GM23338 (cell line): Measurements from ENCODE around the gene INCA1. TPM values are rescaled to one million over a fixed set of nuclear protein-coding genes. Genes with fewer than 3 reads are reported as not detected.

Source experiments
- ATAC-seq: fragments of 200-7000 bp; cut with Tn5 transposase; 3 replicates; pipeline ENCODE4 v1.9.1; 2020
- DNase-seq: peaks from one replicate; pipeline ENCODE4 v3.0.0-alpha.2; 2015; ENCODE audit warnings: low spot score
- H2AFZ ChIP-seq: fragments of 200-600 bp; sonication (generic); 2 replicates; pipeline ENCODE4 v1.8.0; 2016; ENCODE audit warnings: antibody characterized with exemption, mild to moderate bottlenecking, moderate library complexity
- H3F3A ChIP-seq: fragments of 200-600 bp; sonication (generic); replicated peaks from 2 replicates; pipeline ENCODE4 v1.8.0; 2017; ENCODE audit warnings: antibody characterized with exemption, mixed run types, low read depth
- H3K27ac ChIP-seq: fragments of 200-600 bp; sonication (generic); 2 replicates; pipeline ENCODE4 v1.6.1; 2016; ENCODE audit warnings: low read depth
- H3K27me3 ChIP-seq: fragments of 200-600 bp; sonication (generic); 2 replicates; pipeline ENCODE4 v1.8.0; 2016; ENCODE audit warnings: mild to moderate bottlenecking, mixed run types, moderate library complexity; ENCODE audit not compliant: insufficient read depth
- H3K36me3 ChIP-seq: fragments of 200-600 bp; sonication (generic); 2 replicates; pipeline ENCODE4 v1.8.0; 2016; ENCODE audit warnings: mild to moderate bottlenecking; ENCODE audit not compliant: insufficient read depth
- H3K4me1 ChIP-seq: fragments of 200-600 bp; sonication (generic); 2 replicates; pipeline ENCODE4 v1.8.0; 2016; ENCODE audit warnings: mild to moderate bottlenecking, moderate library complexity; ENCODE audit not compliant: insufficient read depth
- H3K4me2 ChIP-seq: fragments of 200-600 bp; sonication (generic); 2 replicates; pipeline ENCODE4 v1.7.1; 2017; ENCODE audit warnings: mixed run types
- H3K4me3 ChIP-seq: fragments of 200-600 bp; sonication (generic); 2 replicates; pipeline ENCODE4 v1.6.1; 2016; ENCODE audit warnings: mixed run types
- H3K79me2 ChIP-seq: fragments of 200-600 bp; sonication (generic); replicated peaks from 2 replicates; pipeline ENCODE4 v1.8.0; 2017; ENCODE audit warnings: mild to moderate bottlenecking; ENCODE audit not compliant: insufficient read depth
- H3K9me2 ChIP-seq: fragments of 200-600 bp; sonication (generic); 2 replicates; pipeline ENCODE4 v1.8.0; 2017; ENCODE audit not compliant: insufficient read depth
- H4K20me1 ChIP-seq: fragments of 200-600 bp; sonication (generic); replicated peaks from 2 replicates; pipeline ENCODE4 v1.8.0; 2017; ENCODE audit warnings: mild to moderate bottlenecking; ENCODE audit not compliant: insufficient read depth
- H3K27ac Mint-ChIP-seq: 2 replicates; pipeline ENCODE4 v1.8.0; 2020; ENCODE audit warnings: inconsistent platforms, mild to moderate bottlenecking, moderate library complexity, mixed read lengths
- H3K27me3 Mint-ChIP-seq: 3 replicates; pipeline ENCODE4 v1.8.0; 2022; ENCODE audit warnings: low read depth, mild to moderate bottlenecking, moderate library complexity, mixed read lengths, inconsistent platforms; ENCODE audit not compliant: insufficient read depth, poor library complexity
- H3K36me3 Mint-ChIP-seq: 3 replicates; pipeline ENCODE4 v1.8.0; 2021; ENCODE audit warnings: low read depth, mild to moderate bottlenecking, inconsistent platforms, moderate library complexity, mixed read lengths
- H3K4me1 Mint-ChIP-seq: 3 replicates; pipeline ENCODE4 v1.8.0; 2020; ENCODE audit warnings: mild to moderate bottlenecking, inconsistent platforms, mixed read lengths
- H3K4me3 Mint-ChIP-seq: 3 replicates; pipeline ENCODE4 v1.8.0; 2021; ENCODE audit warnings: moderate library complexity, mild to moderate bottlenecking, inconsistent platforms, mixed read lengths
- H3K9me3 Mint-ChIP-seq: 3 replicates; pipeline ENCODE4 v1.8.0; 2020; ENCODE audit warnings: moderate library complexity, mild to moderate bottlenecking, inconsistent platforms, mixed read lengths
- POLR2AphosphoS5 ChIP-seq: IDR thresholded peaks from 2 replicates; pipeline ENCODE4 v1.6.1; 2016; ENCODE audit warnings: antibody characterized with exemption, low read depth
- ZNF114 ChIP-seq: fragments of 250-450 bp; sonication (Bioruptor Pico); IDR thresholded peaks from 2 replicates; pipeline ENCODE4 v1.5.0; 2020; ENCODE audit warnings: mild to moderate bottlenecking, moderate library complexity
- polyA plus RNA-seq: library from polyadenylated mRNA; unstranded; fragments of >200 nt; fragmentation: Nextera tagmentation; extraction: Ambion mirVana; gene quantifications from 2 replicates; pipeline ENCODE4 v1.2.1, GENCODE V29; 2016
- total RNA-seq: library from RNA; depleted of rRNA; stranded (reverse); fragments of >200 nt; shearing (Covaris generic); gene quantifications from 2 replicates; pipeline ENCODE4 v1.2.3, GENCODE V29; 2014
- TF ChIP-seq, protein P1 (sequence below), 2 experiments: fragments of 200-600 bp in 1 of 2; sonication (generic) in 1 of 2; conservative IDR thresholded peaks; 2 replicates each; pipeline versions ENCODE4 v1.5.1 to v1.6.1; 2016 to 2017; ENCODE audit warnings: antibody characterized with exemption in 2 of 2, low read depth in 2 of 2, mild to moderate bottlenecking in 2 of 2, moderate library complexity in 1 of 2
- TF ChIP-seq, protein P2 (sequence below): IDR thresholded peaks from one replicate; pipeline ENCODE4 v1.6.1; 2018; ENCODE audit warnings: antibody characterized with exemption; ENCODE audit not compliant: unreplicated experiment

The INCA1 gene
- total and polyA plus RNA-seq, 2 experiments from 2014 or later = 1.3 TPM; not detected in 1

DNA sequence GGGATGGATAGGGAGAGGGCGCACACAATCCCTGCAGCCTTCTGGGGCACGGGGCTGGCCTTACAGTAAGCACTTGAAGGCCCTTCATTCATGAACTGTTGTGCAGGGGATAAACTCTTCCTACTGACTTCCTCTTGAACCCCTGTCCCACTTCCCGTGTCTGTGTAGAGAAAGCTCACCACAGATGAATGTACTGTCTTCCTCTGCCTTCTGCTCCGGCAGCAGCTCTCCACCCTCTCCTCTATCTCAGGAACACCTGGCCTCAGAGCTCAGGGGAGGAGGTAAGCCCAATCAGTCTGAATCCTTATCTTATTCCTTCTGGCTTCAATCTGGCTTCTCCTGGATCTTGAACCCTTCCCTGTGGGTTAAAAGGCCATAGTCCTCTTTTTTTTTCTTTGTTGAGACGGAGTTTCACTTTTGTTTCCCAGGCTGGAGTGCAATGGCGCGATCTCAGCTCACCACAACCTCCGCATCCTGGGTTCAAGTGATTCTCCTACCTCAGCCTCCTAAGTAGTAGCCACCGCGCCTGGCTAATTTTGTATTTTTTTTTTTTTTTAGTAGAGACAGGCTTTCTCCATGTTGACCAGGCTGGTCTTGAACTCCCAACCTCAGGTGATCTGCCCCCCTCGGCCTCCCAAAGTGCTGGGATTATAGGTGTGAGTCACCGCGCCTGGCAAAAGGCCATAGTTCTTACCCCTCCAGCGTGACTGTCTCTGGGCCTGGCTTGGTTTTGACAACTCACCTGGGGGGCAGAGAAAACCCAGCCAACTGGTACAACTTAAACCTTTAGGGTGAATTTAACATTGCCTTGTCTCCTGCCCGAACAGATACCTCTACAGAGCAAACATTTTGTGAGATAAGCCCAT lies 45.1 kb upstream of the INCA1 start:
- no peaks in the 10 kb centered on the region for H3K79me2 ChIP-seq
- Mint-ChIP-seq H3K36me3 (no peaks in the 10 kb centered on the region), H3K4me3 (no peak overlapping the region), H3K27me3 (peaks cover 7% of the 10 kb centered on the region), H3K9me3 (no peaks in the 10 kb centered on the region; the same call in 1 of the 3 replicates), H3K4me1 (no peaks in the 10 kb centered on the region), H3K27ac (no peak overlapping the region)
- no peak for TF ChIP-seq ZNF114
- ATAC-seq (no peak), DNase-seq (no peak)
- no peak overlapping the region for H3K27ac ChIP-seq
- no peaks in the 10 kb centered on the region for H3K36me3 ChIP-seq
- H2AFZ ChIP-seq = no peak overlapping the region
- H3K27me3 ChIP-seq = no peaks in the 10 kb centered on the region
- no peaks in the 10 kb centered on the region for H3F3A ChIP-seq
- H3K4me2 ChIP-seq = no peak overlapping the region
- no peaks in the 10 kb centered on the region for H3K4me1 ChIP-seq
- H3K4me3 ChIP-seq = no peak overlapping the region
- no peaks in the 10 kb centered on the region for H3K9me2 ChIP-seq
- no peaks in the 10 kb centered on the region for H4K20me1 ChIP-seq

DNA sequence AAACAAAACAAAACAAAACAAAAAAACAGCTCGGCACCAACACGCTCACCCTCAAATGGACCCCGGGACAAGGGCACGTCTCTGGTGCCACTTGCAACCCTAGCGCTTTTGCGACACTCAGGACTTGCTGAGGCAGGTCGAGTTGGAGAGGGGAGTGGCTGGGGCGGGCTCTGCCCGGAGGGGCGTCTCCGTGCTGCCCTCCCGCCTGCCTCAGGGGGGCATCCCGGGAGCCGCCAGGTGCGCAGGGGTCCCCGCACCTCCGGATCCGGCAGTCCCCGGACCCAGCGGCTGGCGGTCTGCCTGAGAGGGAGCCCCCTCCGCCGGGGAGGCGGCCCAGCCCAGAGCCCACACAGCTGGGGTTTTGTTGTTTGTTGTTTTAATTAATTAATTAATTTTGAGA lies 38.0 kb upstream of the INCA1 start, which contains the start of gene SLC52A1:
SLC52A1 (minus strand) TSS at position 112 of the 400 bp plus-strand sequence. CDS start 820 bp downstream, outside the sequence.
- Mint-ChIP-seq H3K4me3 (peak within 1 kb of the TSS; percentile 51), H3K27ac (no peak within 1 kb of the TSS), H3K27me3 (peaks cover 19% of the 10 kb centered on the region), H3K36me3 (no peaks in the 10 kb centered on the region), H3K9me3 (no peaks in the 10 kb centered on the region), H3K4me1 (peaks cover 3% of the 10 kb centered on the region)
- peak; percentile 78 for ATAC-seq
- H3K9me2 ChIP-seq = no peaks in the 10 kb centered on the region
- 0 out of 2 replicates have a peak, but pooled peaks cover 5% of the 10 kb centered on the region for H3F3A ChIP-seq
- peak within 1 kb of the TSS; percentile 77 for H3K4me2 ChIP-seq
- H3K4me3 ChIP-seq = peak within 1 kb of the TSS; percentile 55
- H3K79me2 ChIP-seq = no peaks in the 10 kb centered on the region
- 0 out of 2 replicates have a peak, but pooled peaks have one; percentile 25 for TF ChIP-seq POLR2AphosphoS5
- TF ChIP-seq, protein P1, sequence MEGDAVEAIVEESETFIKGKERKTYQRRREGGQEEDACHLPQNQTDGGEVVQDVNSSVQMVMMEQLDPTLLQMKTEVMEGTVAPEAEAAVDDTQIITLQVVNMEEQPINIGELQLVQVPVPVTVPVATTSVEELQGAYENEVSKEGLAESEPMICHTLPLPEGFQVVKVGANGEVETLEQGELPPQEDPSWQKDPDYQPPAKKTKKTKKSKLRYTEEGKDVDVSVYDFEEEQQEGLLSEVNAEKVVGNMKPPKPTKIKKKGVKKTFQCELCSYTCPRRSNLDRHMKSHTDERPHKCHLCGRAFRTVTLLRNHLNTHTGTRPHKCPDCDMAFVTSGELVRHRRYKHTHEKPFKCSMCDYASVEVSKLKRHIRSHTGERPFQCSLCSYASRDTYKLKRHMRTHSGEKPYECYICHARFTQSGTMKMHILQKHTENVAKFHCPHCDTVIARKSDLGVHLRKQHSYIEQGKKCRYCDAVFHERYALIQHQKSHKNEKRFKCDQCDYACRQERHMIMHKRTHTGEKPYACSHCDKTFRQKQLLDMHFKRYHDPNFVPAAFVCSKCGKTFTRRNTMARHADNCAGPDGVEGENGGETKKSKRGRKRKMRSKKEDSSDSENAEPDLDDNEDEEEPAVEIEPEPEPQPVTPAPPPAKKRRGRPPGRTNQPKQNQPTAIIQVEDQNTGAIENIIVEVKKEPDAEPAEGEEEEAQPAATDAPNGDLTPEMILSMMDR (conservative IDR thresholded peaks at IDR 0.05; ENCODE audit: low read depth in 2 of 2) = 0 out of 4 replicates have a peak, but pooled peaks of 1 of the 2 experiments have one; percentile 4
- TF ChIP-seq, protein P2, sequence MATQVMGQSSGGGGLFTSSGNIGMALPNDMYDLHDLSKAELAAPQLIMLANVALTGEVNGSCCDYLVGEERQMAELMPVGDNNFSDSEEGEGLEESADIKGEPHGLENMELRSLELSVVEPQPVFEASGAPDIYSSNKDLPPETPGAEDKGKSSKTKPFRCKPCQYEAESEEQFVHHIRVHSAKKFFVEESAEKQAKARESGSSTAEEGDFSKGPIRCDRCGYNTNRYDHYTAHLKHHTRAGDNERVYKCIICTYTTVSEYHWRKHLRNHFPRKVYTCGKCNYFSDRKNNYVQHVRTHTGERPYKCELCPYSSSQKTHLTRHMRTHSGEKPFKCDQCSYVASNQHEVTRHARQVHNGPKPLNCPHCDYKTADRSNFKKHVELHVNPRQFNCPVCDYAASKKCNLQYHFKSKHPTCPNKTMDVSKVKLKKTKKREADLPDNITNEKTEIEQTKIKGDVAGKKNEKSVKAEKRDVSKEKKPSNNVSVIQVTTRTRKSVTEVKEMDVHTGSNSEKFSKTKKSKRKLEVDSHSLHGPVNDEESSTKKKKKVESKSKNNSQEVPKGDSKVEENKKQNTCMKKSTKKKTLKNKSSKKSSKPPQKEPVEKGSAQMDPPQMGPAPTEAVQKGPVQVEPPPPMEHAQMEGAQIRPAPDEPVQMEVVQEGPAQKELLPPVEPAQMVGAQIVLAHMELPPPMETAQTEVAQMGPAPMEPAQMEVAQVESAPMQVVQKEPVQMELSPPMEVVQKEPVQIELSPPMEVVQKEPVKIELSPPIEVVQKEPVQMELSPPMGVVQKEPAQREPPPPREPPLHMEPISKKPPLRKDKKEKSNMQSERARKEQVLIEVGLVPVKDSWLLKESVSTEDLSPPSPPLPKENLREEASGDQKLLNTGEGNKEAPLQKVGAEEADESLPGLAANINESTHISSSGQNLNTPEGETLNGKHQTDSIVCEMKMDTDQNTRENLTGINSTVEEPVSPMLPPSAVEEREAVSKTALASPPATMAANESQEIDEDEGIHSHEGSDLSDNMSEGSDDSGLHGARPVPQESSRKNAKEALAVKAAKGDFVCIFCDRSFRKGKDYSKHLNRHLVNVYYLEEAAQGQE = no peak
- H3K36me3 ChIP-seq = no peaks in the 10 kb centered on the region
- peaks cover 6% of the 10 kb centered on the region; the same call in 1 of the 2 replicates for H3K27me3 ChIP-seq
- no peaks in the 10 kb centered on the region for H4K20me1 ChIP-seq
- no peak within 1 kb of the TSS for H3K27ac ChIP-seq
- DNase-seq = peak; percentile 64
- peak within 1 kb of the TSS; percentile 91 for H2AFZ ChIP-seq
- no peaks in the 10 kb centered on the region; the same call in 1 of the 2 replicates for H3K4me1 ChIP-seq
